DOHH2 (cell line): Measurements from ENCODE around the gene DHX30.

Experiments
- CTCF ChIP-seq: fragments of 200-600 bp; sonication (generic); IDR thresholded peaks from one replicate; pipeline ENCODE4 v1.5.1; 2014; ENCODE audit warnings: antibody characterized with exemption, mild to moderate bottlenecking, low read depth, low read length; ENCODE audit not compliant: poor library complexity, severe bottlenecking
- EZH2phosphoT487 ChIP-seq: fragments of 200-600 bp; sonication (generic); IDR thresholded peaks from 2 replicates; pipeline ENCODE4 v1.6.1; 2017; ENCODE audit warnings: borderline replicate concordance, mild to moderate bottlenecking, antibody characterized with exemption, low read length, moderate library complexity, mixed read lengths

GRCh38 chr3:47877719-47878118 lies 74.8 kb downstream of the DHX30 start:
- TF ChIP-seq CTCF: no peak
- TF ChIP-seq EZH2phosphoT487: no peak
